Mucosa of stomach (tissue), 1 donor: ENCODE measurements around the gene SMAD1.

Experiments used
- H3K27me3 ChIP-seq: one replicate; pipeline ENCODE4 v1.7.0; 2013; ENCODE audit warnings: mild to moderate bottlenecking, low read length; ENCODE audit not compliant: control insufficient read depth, insufficient read depth
- H3K36me3 ChIP-seq: one replicate; pipeline ENCODE4 v1.7.0; 2013; ENCODE audit warnings: low read length; ENCODE audit not compliant: control insufficient read depth, insufficient read depth
- H3K4me1 ChIP-seq: one replicate; pipeline ENCODE4 v1.7.0; 2013; ENCODE audit warnings: mild to moderate bottlenecking, low read length; ENCODE audit not compliant: control insufficient read depth, insufficient read depth
- H3K4me3 ChIP-seq: one replicate; pipeline ENCODE4 v1.7.0; 2013; ENCODE audit warnings: low read length
- H3K9ac ChIP-seq: one replicate; pipeline ENCODE4 v1.7.0; 2013; ENCODE audit warnings: mild to moderate bottlenecking, low read length, moderate library complexity
- H3K9me3 ChIP-seq: one replicate; pipeline ENCODE4 v1.7.0; 2013; ENCODE audit warnings: mild to moderate bottlenecking, low read length, moderate library complexity; ENCODE audit not compliant: control insufficient read depth
- donor health status: Pancreatic carcinoma.

The SMAD1 gene

DNA sequence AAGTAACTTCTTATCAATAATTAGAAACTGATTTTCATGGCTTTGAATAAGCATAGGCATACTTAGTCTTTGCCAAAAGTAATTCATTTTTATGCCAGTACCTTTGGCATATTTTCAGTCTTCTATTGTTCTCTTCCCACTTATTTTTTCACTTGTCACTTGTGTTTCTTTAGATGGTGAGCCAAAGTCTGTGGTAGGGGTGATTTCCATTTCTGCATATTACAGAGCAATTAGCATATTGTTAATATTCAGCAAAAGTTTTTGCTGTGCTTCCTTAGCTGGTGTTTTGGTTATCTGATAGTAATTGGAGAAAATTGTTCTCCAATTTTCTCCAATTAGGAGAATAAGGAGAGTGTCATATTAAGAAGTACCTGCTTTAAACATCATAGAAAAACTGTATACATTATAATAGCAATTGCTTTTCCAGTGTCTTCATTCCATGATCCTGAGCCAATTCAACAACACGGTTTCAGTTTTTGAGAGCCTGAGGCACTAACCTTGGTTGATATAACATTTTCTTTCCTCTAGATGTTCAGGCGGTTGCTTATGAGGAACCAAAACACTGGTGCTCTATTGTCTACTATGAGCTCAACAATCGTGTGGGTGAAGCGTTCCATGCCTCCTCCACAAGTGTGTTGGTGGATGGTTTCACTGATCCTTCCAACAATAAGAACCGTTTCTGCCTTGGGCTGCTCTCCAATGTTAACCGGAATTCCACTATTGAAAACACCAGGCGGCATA lies 64.7 kb downstream of the SMAD1 start:
- Histone ChIP-seq H3K9ac (no peak overlapping the region), H3K4me1 (peaks cover 19% of the 10 kb centered on the region), H3K9me3 (no peaks in the 10 kb centered on the region), H3K4me3 (no peak overlapping the region), H3K27me3 (no peaks in the 10 kb centered on the region), H3K36me3 (no peaks in the 10 kb centered on the region)

- H3K9ac ChIP-seq = no peak overlapping the region
- no peak overlapping the region for H3K4me3 ChIP-seq
- H3K4me1 ChIP-seq = no peaks in the 10 kb centered on the region
- no peaks in the 10 kb centered on the region for H3K9me3 ChIP-seq
- no peaks in the 10 kb centered on the region for H3K36me3 ChIP-seq
- H3K27me3 ChIP-seq = no peaks in the 10 kb centered on the region
Observed at GRCh38 chr4:145551660-145552059, 70.0 kb downstream of the SMAD1 start.

DNA sequence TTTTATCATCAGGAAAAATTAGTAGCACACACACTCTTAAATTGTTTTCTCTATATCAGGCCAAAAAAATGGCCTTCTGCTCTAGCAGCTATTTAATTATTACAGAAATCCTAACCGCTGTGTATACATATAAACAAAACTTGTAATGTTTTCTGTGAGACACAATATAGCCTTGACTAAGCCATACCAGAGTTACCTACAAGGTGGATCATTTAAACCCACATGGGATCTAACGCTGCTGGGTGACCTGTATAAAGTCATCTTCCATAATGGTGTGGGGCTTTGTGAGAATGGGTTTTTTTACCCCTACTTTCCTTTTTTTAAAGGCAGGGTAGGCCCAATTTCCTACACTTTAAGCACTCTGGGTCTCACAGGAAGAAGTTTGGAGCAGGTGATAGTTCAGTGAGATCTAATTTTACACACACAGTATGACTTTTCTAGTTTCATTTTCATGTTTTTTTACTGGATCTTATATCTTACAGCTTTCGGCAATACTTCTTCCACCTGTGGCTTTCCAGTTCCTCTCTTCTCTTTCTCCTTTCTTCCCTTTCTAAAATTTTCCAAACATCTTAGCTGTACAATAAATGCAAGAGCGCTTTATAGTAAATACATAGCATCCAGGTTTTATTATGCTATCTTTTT lies 70.6 kb downstream of the SMAD1 start:
- Histone ChIP-seq H3K9me3 (no peaks in the 10 kb centered on the region), H3K27me3 (no peaks in the 10 kb centered on the region), H3K4me3 (no peak overlapping the region), H3K4me1 (no peaks in the 10 kb centered on the region), H3K36me3 (no peaks in the 10 kb centered on the region), H3K9ac (no peak overlapping the region)

GRCh38 chr4:145553375-145553774 lies 71.7 kb downstream of the SMAD1 start:
- Histone ChIP-seq H3K4me3 (no peak overlapping the region), H3K27me3 (no peaks in the 10 kb centered on the region), H3K9ac (no peak overlapping the region), H3K9me3 (no peaks in the 10 kb centered on the region), H3K36me3 (no peaks in the 10 kb centered on the region), H3K4me1 (no peaks in the 10 kb centered on the region)

- Histone ChIP-seq H3K4me1 (no peaks in the 10 kb centered on the region), H3K9ac (no peak overlapping the region), H3K9me3 (no peaks in the 10 kb centered on the region), H3K36me3 (no peaks in the 10 kb centered on the region), H3K27me3 (no peaks in the 10 kb centered on the region), H3K4me3 (no peak overlapping the region)
Observed at GRCh38 chr4:145554691-145555090, 73.0 kb downstream of the SMAD1 start.

GRCh38 chr4:145557720-145558119 lies 76.1 kb downstream of the SMAD1 start:
- no peaks in the 10 kb centered on the region for H3K27me3 ChIP-seq
- no peak overlapping the region for H3K9ac ChIP-seq
- no peaks in the 10 kb centered on the region for H3K9me3 ChIP-seq
- H3K4me3 ChIP-seq = no peak overlapping the region
- H3K36me3 ChIP-seq = no peaks in the 10 kb centered on the region
- no peaks in the 10 kb centered on the region for H3K4me1 ChIP-seq

DNA sequence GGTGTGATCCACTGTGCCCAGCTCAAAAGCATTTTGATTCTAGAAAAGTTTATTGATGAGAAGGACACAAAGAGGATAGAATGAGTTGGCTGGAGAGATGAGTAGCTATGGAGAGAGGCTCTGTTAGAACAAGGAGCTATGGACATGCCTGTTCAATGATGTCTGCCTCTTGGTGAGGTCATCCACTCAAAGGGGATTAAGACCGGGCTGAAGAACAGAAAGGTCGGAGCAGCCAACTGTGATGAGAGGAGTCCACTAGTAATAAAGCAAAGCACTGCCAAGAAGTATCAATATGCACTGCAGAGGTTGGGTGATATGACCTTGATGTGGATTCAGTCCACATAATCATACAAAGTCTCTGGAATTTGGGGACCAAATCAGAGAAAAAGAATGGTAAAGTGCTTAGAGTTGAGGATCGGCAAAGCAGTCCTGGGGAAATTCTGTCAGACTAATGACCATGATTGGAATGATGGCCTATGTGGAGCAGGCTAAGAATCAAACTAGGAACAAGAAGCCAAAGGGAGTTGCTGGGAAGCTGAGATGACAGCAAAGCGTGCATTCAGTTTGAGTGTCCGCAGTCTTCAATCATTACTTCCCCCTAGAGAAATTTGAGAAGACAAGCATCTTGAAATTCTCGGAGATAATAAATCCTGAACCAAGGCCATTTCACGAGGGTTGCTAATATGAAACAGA lies 81.8 kb downstream of the SMAD1 start:
- H3K36me3 ChIP-seq = no peaks in the 10 kb centered on the region
- no peak overlapping the region for H3K4me3 ChIP-seq
- H3K9ac ChIP-seq = no peak overlapping the region
- no peaks in the 10 kb centered on the region for H3K27me3 ChIP-seq
- H3K4me1 ChIP-seq = no peaks in the 10 kb centered on the region
- H3K9me3 ChIP-seq = no peaks in the 10 kb centered on the region

DNA sequence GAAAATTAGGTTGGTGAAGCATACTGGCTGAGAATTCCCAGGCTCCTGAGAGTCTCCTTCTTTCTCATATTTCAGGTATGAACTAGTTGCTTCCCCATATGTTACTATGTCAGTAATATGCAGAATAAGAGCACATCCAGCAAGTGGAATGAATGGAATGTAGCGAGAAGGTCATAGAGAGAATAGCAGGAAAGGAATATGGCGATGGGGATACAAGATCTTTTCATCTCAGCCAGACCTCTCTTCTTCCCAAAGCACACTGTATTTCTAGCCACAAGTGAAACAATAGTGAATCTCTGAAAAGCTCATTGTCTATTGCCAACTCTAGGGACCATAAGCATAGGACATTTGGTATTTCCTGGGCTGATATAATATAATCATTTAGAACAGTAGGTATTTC lies 82.9 kb downstream of the SMAD1 start:
- no peaks in the 10 kb centered on the region for H3K27me3 ChIP-seq
- H3K9me3 ChIP-seq = no peaks in the 10 kb centered on the region
- no peaks in the 10 kb centered on the region for H3K36me3 ChIP-seq
- H3K9ac ChIP-seq = no peak overlapping the region
- H3K4me1 ChIP-seq = no peaks in the 10 kb centered on the region
- no peak overlapping the region for H3K4me3 ChIP-seq

GRCh38 chr4:145565328-145565727 lies 83.7 kb downstream of the SMAD1 start:
- Histone ChIP-seq H3K36me3 (no peaks in the 10 kb centered on the region), H3K27me3 (no peaks in the 10 kb centered on the region), H3K4me3 (no peak overlapping the region), H3K9me3 (no peaks in the 10 kb centered on the region), H3K4me1 (no peaks in the 10 kb centered on the region), H3K9ac (no peak overlapping the region)

DNA sequence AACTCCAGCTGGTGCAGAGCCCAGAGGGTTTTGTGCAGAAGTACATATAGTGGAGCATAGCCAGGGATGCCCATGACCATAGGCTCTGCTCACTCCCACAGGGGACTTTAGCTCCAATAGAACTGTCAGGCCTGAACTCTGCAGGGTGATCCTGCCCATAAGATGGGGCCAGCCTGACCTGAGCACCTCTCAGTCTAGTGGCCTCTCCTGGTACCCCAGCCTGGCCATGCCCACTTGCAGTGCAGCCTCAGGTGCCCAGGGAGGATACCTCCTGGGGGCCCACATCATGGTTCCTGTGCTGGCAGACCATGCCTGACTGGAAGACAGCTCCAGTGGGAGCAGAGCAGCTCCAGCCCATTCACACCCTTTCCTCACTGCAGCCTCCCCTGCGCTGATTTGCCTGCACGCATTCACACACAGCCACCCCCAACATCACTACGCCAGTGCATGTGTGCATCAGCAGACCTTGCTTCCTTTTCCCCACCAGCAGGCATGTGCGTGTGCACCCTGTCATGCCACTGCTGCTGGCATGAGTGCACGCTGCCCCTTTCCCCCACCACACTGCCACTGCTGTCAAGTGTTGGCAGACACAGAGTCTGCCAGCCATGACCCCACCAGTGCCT lies 84.5 kb downstream of the SMAD1 start:
- Histone ChIP-seq H3K36me3 (no peaks in the 10 kb centered on the region), H3K27me3 (no peaks in the 10 kb centered on the region), H3K4me3 (no peak overlapping the region), H3K9me3 (no peaks in the 10 kb centered on the region), H3K4me1 (no peaks in the 10 kb centered on the region), H3K9ac (no peak overlapping the region)

DNA sequence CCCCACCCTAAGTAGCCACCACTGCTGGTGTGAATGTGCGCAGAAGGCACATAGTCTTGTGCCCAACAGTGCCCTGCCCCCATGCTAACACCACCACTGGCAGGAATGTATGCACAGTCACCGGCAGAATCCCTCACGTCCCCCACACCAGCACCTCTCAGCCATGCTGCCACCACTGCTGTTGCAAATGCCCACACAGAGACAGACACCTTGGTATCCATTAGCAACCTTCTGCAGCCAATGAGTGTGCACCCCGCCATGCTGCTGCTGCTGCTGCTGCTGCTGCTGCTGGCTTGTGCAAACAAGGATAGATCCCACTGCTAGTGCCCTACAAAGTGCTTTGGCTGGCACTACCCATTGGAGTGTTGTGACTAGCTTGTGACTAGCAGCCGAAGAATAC lies 85.1 kb downstream of the SMAD1 start:
- no peak overlapping the region for H3K4me3 ChIP-seq
- no peaks in the 10 kb centered on the region for H3K27me3 ChIP-seq
- H3K4me1 ChIP-seq = no peaks in the 10 kb centered on the region
- H3K9me3 ChIP-seq = no peaks in the 10 kb centered on the region
- H3K36me3 ChIP-seq = no peaks in the 10 kb centered on the region
- no peak overlapping the region for H3K9ac ChIP-seq

DNA sequence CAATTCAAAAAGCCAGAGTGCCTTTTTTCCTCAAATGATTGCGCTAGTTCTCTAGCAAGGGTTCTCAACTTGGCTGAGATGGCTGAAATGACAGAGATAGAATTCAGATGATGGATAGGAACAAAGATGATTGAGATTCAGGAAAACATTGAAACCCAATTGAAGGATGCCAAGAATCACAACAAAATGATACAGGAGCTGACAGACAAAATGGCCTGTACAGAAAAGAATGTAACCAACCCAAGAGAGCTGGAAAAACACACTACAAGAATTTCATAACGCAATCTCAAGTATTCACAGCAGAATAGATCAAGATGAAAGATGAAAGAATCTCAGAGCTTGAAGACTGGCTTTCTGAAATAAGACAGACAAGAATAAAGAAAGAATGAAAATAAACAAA lies 85.9 kb downstream of the SMAD1 start:
- H3K27me3 ChIP-seq = no peaks in the 10 kb centered on the region
- no peaks in the 10 kb centered on the region for H3K9me3 ChIP-seq
- H3K36me3 ChIP-seq = no peaks in the 10 kb centered on the region
- H3K4me1 ChIP-seq = no peaks in the 10 kb centered on the region
- no peak overlapping the region for H3K4me3 ChIP-seq
- no peak overlapping the region for H3K9ac ChIP-seq
